KOPT-K1 (cell line): Measurements from ENCODE around the gene COMMD4.
A peak's percentile ranks its signal among the peaks of the same experiment; 100 is the strongest.
"Not testable (repeated sequence)": the region's sequence is repeated elsewhere in the genome, so short reads cannot be mapped to it uniquely, and the experiment has no call there.

Experiments
- H3K27ac ChIP-seq: fragments of 200-600 bp; sonication (generic); 2 replicates; pipeline ENCODE4 v1.5.1; 2016; ENCODE audit warnings: antibody characterized with exemption, mild to moderate bottlenecking, low read depth, low read length; ENCODE audit not compliant: poor library complexity, severe bottlenecking
- H3K36me3 ChIP-seq: fragments of 200-600 bp; sonication (generic); 2 replicates; pipeline ENCODE4 v1.5.1; 2017; ENCODE audit warnings: antibody characterized with exemption, mild to moderate bottlenecking, low read length, moderate library complexity; ENCODE audit not compliant: insufficient read depth
- H3K9me3 ChIP-seq: fragments of 200-600 bp; sonication (generic); 2 replicates; pipeline ENCODE4 v1.5.1; 2017; ENCODE audit warnings: antibody characterized with exemption, low read length, mild to moderate bottlenecking; ENCODE audit not compliant: insufficient read depth, poor library complexity, severe bottlenecking

COMMD4 gene

GRCh38 chr15:75335705-75336355 is at the start of gene COMMD4:
TSS of gene COMMD4 (plus strand) at chr15:75336063. CDS start at chr15:75336090, 27 bp downstream.
- Histone ChIP-seq H3K9me3 (no peaks in the 10 kb centered on the region), H3K27ac (peak within 1 kb of the TSS; percentile 71), H3K36me3 (peaks cover 16% of the 10 kb centered on the region; the same call in 1 of the 2 replicates)

DNA sequence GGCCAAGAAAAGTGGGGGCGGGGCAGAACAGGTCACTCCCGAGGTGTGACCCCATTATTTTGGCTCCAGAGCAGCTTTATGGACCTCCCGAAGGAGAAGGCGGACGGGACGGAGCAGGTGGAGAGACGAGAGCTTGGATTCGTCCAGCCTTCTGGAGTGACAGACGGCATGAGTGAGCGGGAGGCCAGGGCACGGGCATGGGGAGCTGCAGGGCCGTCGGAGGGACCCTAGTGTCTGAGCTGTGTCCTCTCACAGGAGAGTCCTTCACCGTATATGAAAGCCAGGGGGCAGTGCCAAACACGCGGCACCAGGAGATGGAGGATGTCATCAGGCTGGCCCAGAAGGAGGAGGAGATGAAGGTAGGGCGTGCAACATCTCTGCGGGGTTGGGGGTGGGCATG is 42.2 kb upstream of the COMMD4 start:
- H3K36me3 ChIP-seq, H3K9me3 ChIP-seq, H3K27ac ChIP-seq: not testable (repeated sequence)

DNA sequence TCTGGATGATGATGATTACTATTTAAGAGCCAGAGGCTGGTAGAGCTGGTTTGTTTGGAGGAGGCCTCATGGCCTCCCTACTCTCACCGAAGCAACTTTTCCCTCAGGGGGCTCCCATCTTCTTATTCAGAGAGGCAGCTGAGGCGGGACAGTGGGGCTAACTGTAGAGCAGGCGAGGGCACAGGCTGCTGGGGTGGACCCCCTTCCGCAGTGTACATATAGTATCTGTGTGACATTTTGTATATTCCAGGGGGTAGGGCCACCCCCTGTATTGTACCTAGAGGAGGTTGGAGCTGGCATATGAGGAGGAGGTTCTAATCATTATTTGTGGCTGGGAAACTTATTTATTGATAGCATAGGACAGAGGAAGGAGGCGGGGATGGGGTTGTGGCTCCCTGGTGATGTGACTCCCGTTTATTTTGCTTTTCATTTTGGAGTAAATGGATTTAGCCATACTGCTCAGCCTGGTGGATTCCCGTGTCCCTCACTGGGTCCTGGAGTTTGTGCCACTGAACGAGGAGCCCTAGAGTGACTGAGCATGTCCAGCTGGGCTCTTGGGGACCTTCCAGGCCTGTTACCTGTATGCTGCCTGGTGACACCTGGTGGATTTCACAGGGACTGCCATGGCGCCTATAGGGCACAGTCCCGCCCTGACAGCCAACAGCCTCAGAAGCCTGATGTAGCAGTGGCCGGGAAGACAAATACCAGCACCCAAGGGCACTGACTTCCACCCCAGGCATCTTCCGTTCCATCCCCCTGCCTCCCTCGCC is 37.1 kb upstream of the COMMD4 start:
- not testable (repeated sequence) for H3K27ac ChIP-seq

GRCh38 chr15:75299311-75299688 is 36.6 kb upstream of the COMMD4 start:
- not testable (repeated sequence) for H3K36me3 ChIP-seq, H3K27ac ChIP-seq, H3K9me3 ChIP-seq

More for the DNA sequence above, 37.1 kb upstream of the COMMD4 start:
- not testable (repeated sequence) for H3K9me3 ChIP-seq, H3K36me3 ChIP-seq

- H3K9me3 ChIP-seq, H3K27ac ChIP-seq, H3K36me3 ChIP-seq: not testable (repeated sequence)
Observed at GRCh38 chr15:75300026-75300425, 35.8 kb upstream of the COMMD4 start.

GRCh38 chr15:75302318-75302717 is 33.5 kb upstream of the COMMD4 start:
- Histone ChIP-seq H3K27ac (no peak overlapping the region), H3K36me3 (no peaks in the 10 kb centered on the region), H3K9me3 (no peaks in the 10 kb centered on the region)

DNA sequence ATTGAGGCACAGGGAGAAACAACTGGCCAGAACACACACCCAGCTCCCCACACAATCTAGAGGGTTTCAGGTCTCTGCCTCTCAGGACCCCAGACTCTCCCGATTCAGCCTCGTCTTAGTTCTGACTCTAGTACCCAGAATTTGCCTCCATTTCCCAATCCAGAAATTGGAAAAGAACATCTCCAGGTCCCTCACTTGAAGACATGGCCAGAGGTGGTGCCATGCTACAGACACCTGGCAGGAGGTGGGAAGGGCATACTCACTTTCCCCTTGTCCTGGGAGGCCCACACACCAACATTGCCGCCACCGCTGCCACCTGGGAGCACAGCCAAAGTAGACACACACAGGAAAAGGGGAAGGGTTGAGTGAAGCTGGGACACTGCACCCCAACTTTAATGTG is 33.1 kb upstream of the COMMD4 start:
- not testable (repeated sequence) for H3K27ac ChIP-seq, H3K36me3 ChIP-seq, H3K9me3 ChIP-seq

DNA sequence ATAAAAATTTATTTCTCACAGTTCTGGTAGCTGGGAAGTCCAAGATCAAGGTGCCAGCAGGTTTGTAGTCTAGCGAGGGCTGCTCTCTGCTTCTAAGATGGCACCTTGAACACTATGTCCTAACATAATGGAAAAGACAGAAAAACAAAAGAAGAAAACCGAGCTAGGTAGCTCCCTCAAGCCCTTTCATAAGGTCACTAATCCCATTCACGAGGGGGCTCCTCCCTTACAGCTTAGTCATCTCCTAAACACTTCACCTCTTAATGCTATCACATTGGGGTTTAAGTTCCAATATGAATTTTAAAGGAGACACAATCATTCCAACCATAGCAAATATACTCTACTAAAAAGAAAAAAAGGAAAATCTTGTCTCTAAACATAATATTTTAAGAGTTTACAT is 29.7 kb upstream of the COMMD4 start:
- no peaks in the 10 kb centered on the region for H3K36me3 ChIP-seq
- H3K27ac ChIP-seq: no peak overlapping the region

GRCh38 chr15:75307778-75308390 is 28.0 kb upstream of the COMMD4 start:
- H3K27ac ChIP-seq: no peak overlapping the region
- no peaks in the 10 kb centered on the region for H3K9me3 ChIP-seq
- H3K36me3 ChIP-seq: no peaks in the 10 kb centered on the region

More for the DNA sequence above, 29.7 kb upstream of the COMMD4 start:
- H3K9me3 ChIP-seq: no peaks in the 10 kb centered on the region

- Histone ChIP-seq H3K9me3 (no peaks in the 10 kb centered on the region), H3K27ac (no peak overlapping the region), H3K36me3 (no peaks in the 10 kb centered on the region)
Observed at GRCh38 chr15:75309711-75310110, 26.2 kb upstream of the COMMD4 start.

GRCh38 chr15:75312548-75312947 is 23.3 kb upstream of the COMMD4 start:
- not testable (repeated sequence) for H3K27ac ChIP-seq, H3K9me3 ChIP-seq, H3K36me3 ChIP-seq

GRCh38 chr15:75313116-75313845 is 22.6 kb upstream of the COMMD4 start:
- Histone ChIP-seq H3K9me3 (no peaks in the 10 kb centered on the region), H3K36me3 (no peaks in the 10 kb centered on the region), H3K27ac (no peak overlapping the region)

DNA sequence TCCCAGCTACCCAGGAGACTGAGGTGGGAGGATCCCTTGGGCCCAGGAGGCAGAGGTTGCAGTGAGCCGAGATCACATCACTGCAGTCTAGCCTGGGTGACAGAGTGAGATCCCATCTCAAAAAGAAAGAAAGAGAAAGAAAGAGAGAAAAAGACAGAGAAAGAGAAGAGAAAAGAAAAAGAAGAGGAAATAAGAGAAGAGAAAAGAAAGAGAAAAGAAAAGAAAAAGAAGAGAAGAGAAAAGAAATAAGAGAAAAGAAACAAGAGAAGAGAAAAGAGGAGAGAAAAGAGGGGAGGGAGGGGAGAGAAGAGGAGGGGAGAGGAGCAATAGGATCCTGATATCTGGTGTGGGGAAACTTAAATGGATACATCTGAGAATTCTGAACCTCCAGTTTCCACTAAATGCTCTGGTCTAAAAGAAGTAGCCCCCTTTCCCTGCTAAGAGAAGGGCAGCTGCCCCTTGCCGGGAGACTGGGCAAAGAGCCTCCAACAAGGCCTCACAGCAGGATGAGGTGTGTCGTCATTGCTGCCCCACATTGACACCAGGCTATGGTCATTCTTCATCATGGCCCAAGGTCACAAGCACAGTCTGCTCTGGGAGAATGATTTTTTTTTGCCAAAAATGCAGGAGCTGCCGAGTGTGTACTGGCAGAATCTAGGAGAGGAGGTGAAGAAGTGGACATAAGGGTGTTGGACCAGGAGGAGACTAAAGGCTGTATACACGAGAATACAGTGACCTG is 21.1 kb upstream of the COMMD4 start:
- no peak overlapping the region for H3K27ac ChIP-seq
- H3K9me3 ChIP-seq: no peaks in the 10 kb centered on the region

DNA sequence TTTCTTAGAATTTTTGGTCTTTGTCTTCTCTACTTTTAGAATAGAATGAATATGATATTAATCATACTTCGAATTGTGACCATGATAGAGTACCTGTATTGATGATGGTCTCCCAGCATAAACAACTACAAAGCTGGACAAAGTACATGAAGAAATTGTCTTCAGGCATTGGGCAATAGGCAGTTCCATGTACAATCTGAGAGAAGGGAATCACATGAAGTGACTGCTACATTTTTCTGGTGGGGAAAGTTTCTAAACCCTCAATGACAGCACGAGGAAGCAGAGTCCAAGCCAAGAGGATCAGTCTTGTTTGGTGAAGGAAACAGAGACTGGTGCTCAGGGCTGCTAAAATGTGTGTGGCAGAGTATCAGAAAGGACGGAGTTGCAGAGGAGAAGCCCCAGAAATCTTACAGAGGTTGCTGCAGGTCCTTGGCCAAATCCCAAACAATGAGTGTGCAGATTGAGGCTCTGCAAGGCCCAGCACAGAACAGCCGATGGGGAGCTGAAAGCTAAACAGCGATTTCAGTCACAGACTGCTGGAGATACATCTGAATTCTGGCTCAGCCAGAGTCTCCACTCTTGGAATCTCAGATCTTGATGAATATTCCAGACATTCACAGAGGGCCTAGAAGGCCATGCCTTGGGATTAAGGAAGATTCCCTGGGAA is 16.5 kb upstream of the COMMD4 start:
- H3K9me3 ChIP-seq, H3K36me3 ChIP-seq, H3K27ac ChIP-seq: not testable (repeated sequence)

More for the DNA sequence above, 21.1 kb upstream of the COMMD4 start:
- H3K36me3 ChIP-seq: no peaks in the 10 kb centered on the region
